C4-2B (cell line): ENCODE data around the gene SLC35A4.

ENCODE experiments used
- ZFX ChIP-seq: fragments of 450-650 bp; IDR thresholded peaks from 2 replicates; pipeline ENCODE4 v1.6.1; 2017
- TF ChIP-seq, protein P1 (sequence below): fragments of 450-650 bp; conservative IDR thresholded peaks from 2 replicates; pipeline ENCODE4 v1.5.1; 2017; ENCODE audit warnings: mild to moderate bottlenecking

DNA sequence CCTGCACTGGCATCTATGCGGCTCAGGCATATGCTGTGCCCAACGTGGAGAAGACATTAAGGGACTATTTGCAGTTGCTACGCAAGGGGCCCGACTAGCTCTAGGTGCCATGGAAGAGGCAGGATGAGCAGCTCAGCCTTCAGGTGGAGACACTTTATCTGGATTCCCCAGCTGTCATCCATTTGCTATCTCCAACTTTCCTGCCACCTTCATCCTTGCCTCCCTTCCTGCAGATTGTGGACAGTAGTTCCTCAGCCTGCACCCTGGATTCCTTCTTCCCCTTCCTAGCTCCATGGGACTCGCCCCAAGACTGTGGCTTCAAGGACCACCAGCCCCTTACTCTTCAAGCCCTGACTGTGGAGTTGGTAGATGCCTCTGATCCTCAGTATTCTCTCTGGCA lies 2.0 kb downstream of the SLC35A4 start:
- TF ChIP-seq, protein P1, sequence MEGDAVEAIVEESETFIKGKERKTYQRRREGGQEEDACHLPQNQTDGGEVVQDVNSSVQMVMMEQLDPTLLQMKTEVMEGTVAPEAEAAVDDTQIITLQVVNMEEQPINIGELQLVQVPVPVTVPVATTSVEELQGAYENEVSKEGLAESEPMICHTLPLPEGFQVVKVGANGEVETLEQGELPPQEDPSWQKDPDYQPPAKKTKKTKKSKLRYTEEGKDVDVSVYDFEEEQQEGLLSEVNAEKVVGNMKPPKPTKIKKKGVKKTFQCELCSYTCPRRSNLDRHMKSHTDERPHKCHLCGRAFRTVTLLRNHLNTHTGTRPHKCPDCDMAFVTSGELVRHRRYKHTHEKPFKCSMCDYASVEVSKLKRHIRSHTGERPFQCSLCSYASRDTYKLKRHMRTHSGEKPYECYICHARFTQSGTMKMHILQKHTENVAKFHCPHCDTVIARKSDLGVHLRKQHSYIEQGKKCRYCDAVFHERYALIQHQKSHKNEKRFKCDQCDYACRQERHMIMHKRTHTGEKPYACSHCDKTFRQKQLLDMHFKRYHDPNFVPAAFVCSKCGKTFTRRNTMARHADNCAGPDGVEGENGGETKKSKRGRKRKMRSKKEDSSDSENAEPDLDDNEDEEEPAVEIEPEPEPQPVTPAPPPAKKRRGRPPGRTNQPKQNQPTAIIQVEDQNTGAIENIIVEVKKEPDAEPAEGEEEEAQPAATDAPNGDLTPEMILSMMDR: no peak
- no peak for TF ChIP-seq ZFX
